SK-N-SH treated with all-trans-retinoic acid at 6 μM for 48 hours (cell line): Measurements from ENCODE around the gene SEC61B.

ENCODE experiments used
- ATAC-seq: fragments of 200-7000 bp; cut with Tn5 transposase; 3 replicates; pipeline ENCODE4 v1.9.1; 2020; ENCODE audit warnings: mild to moderate bottlenecking, moderate library complexity
- ARNTL ChIP-seq: fragments of 450-650 bp; formaldehyde crosslinking; IDR thresholded peaks from 2 replicates; pipeline ENCODE4 v1.5.0; 2020; ENCODE audit warnings: low read depth, mild to moderate bottlenecking, moderate library complexity, borderline replicate concordance
- BACH2 ChIP-seq: fragments of 250-450 bp; sonication (Bioruptor Pico); IDR thresholded peaks from 2 replicates; pipeline ENCODE4 v1.9.0; 2021; ENCODE audit warnings: mild to moderate bottlenecking, borderline replicate concordance
- CREB5 ChIP-seq: fragments of 250-450 bp; sonication (Bioruptor Pico); IDR thresholded peaks from 2 replicates; pipeline ENCODE4 v1.5.1; 2020; ENCODE audit warnings: low read depth, mild to moderate bottlenecking, moderate library complexity
- CSDC2 ChIP-seq: fragments of 250-450 bp; sonication (Bioruptor Pico); IDR thresholded peaks from 2 replicates; pipeline ENCODE4 v1.5.0; 2020; ENCODE audit warnings: mild to moderate bottlenecking, moderate library complexity
- ESRRG ChIP-seq: fragments of 250-450 bp; sonication (Bioruptor Pico); IDR thresholded peaks from 2 replicates; pipeline ENCODE4 v1.6.1; 2021; ENCODE audit warnings: mild to moderate bottlenecking
- ISL1 ChIP-seq: fragments of 250-450 bp; sonication (Bioruptor Pico); IDR thresholded peaks from 2 replicates; pipeline ENCODE4 v2.1.2; 2022; ENCODE audit warnings: mild to moderate bottlenecking, moderate library complexity
- OSR1 ChIP-seq: fragments of 250-450 bp; sonication (Bioruptor Pico); IDR thresholded peaks from 2 replicates; pipeline ENCODE4 v1.8.0; 2022; ENCODE audit warnings: moderate library complexity, mild to moderate bottlenecking, inconsistent platforms
- PATZ1 ChIP-seq: fragments of 250-450 bp; sonication (Bioruptor Pico); IDR thresholded peaks from 2 replicates; pipeline ENCODE4 v1.8.0; 2020; ENCODE audit warnings: mild to moderate bottlenecking, moderate library complexity, borderline replicate concordance
- PPARA ChIP-seq: fragments of 250-450 bp; sonication (Bioruptor Pico); IDR thresholded peaks from 2 replicates; pipeline ENCODE4 v1.5.0; 2020; ENCODE audit warnings: mild to moderate bottlenecking, borderline replicate concordance
- SNAI2 ChIP-seq: fragments of 250-450 bp; sonication (Bioruptor Pico); IDR thresholded peaks from 2 replicates; pipeline ENCODE4 v1.5.0; 2020; ENCODE audit warnings: mild to moderate bottlenecking, moderate library complexity
- TCF4 ChIP-seq: fragments of 250-450 bp; sonication (Bioruptor Pico); IDR thresholded peaks from 2 replicates; pipeline ENCODE4 v1.8.0; 2021; ENCODE audit warnings: mild to moderate bottlenecking, moderate library complexity, borderline replicate concordance
- TOX ChIP-seq: fragments of 250-450 bp; sonication (Bioruptor Pico); IDR thresholded peaks from 2 replicates; pipeline ENCODE4 v1.8.0; 2021; ENCODE audit warnings: mild to moderate bottlenecking, moderate library complexity, borderline replicate concordance
- ZC3H10 ChIP-seq: fragments of 250-450 bp; sonication (Bioruptor Pico); IDR thresholded peaks from 2 replicates; pipeline ENCODE4 v1.5.1; 2021; ENCODE audit warnings: mild to moderate bottlenecking, moderate library complexity
- ZFP3 ChIP-seq: fragments of 250-450 bp; sonication (Bioruptor Pico); IDR thresholded peaks from 2 replicates; pipeline ENCODE4 v1.5.0; 2020; ENCODE audit warnings: mild to moderate bottlenecking, moderate library complexity
- ZNF565 ChIP-seq: fragments of 450-650 bp; formaldehyde crosslinking; conservative IDR thresholded peaks from 2 replicates; pipeline ENCODE4 v1.5.0; 2020; ENCODE audit warnings: low read depth, mild to moderate bottlenecking, moderate library complexity
- ZNF70 ChIP-seq: fragments of 450-650 bp; formaldehyde crosslinking; IDR thresholded peaks from 2 replicates; pipeline ENCODE4 v1.5.0; 2020; ENCODE audit warnings: mild to moderate bottlenecking, moderate library complexity
- TF ChIP-seq, protein P1 (sequence below): fragments of 250-450 bp; sonication (Bioruptor Pico); IDR thresholded peaks from 2 replicates; pipeline ENCODE4 v1.5.0; 2020; ENCODE audit warnings: mild to moderate bottlenecking, moderate library complexity
- TF ChIP-seq, protein P2 (sequence below): fragments of 250-450 bp; sonication (Bioruptor Pico); IDR thresholded peaks from 2 replicates; pipeline ENCODE4 v1.8.0; 2021; ENCODE audit warnings: low read depth, mild to moderate bottlenecking, moderate library complexity, borderline replicate concordance
- TF ChIP-seq, protein P3 (sequence below): fragments of 250-450 bp; sonication (Bioruptor Pico); IDR thresholded peaks from 2 replicates; pipeline ENCODE4 v1.5.1; 2021; ENCODE audit warnings: mild to moderate bottlenecking, moderate library complexity

SEC61B gene

DNA sequence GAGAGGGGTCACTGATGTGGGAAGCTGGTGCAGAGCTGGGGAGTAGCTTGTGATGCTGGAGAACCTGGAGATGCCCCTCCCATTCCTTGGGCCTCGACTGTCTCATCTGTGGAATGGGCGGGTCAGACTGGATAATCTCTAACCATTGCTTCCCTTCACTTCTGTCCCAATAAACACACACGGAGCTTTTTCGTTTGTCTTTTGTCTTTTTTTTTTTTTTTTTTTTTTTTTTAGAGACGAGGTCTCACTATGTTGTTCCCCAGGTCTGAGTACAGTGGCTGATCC, 36.8 kb upstream of the SEC61B start:
- no peak for TF ChIP-seq ZNF70 (CRISPR knock-in tag)
- TF ChIP-seq ZC3H10 (CRISPR knock-in tag), result no peak
- TF ChIP-seq PATZ1 (CRISPR knock-in tag), result no peak
- TF ChIP-seq TOX, result no peak
- TF ChIP-seq ARNTL (CRISPR knock-in tag), result no peak

DNA sequence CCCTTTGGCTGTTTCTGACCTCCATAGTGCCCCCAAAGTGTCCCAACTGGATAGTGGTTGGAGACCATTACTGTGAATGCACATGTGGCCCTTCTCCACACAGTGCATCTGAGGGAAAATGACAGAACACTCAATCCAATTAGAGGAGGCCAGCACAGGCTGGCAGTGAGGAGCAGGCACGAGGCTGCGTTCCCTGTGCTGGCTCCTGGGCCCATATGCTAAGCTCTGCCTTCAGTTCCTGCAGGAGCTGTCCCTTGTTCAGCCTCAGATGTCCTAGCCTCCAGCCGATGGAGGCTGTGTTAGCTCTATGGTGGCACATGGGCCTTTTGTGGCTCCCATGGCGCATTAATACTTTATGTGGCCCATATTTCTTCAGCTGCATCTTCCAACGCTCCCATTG, 36.1 kb upstream of the SEC61B start:
- TF ChIP-seq ESRRG (no peak), TOX (no peak), TCF4 (CRISPR knock-in tag) (no peak), BACH2 (CRISPR knock-in tag) (no peak), ZC3H10 (CRISPR knock-in tag) (no peak), CREB5 (no peak), ZFP3 (CRISPR knock-in tag) (no peak), OSR1 (no peak), PPARA (CRISPR knock-in tag) (no peak), ZNF70 (CRISPR knock-in tag) (no peak), PATZ1 (CRISPR knock-in tag) (no peak)
- TF ChIP-seq, protein P1, sequence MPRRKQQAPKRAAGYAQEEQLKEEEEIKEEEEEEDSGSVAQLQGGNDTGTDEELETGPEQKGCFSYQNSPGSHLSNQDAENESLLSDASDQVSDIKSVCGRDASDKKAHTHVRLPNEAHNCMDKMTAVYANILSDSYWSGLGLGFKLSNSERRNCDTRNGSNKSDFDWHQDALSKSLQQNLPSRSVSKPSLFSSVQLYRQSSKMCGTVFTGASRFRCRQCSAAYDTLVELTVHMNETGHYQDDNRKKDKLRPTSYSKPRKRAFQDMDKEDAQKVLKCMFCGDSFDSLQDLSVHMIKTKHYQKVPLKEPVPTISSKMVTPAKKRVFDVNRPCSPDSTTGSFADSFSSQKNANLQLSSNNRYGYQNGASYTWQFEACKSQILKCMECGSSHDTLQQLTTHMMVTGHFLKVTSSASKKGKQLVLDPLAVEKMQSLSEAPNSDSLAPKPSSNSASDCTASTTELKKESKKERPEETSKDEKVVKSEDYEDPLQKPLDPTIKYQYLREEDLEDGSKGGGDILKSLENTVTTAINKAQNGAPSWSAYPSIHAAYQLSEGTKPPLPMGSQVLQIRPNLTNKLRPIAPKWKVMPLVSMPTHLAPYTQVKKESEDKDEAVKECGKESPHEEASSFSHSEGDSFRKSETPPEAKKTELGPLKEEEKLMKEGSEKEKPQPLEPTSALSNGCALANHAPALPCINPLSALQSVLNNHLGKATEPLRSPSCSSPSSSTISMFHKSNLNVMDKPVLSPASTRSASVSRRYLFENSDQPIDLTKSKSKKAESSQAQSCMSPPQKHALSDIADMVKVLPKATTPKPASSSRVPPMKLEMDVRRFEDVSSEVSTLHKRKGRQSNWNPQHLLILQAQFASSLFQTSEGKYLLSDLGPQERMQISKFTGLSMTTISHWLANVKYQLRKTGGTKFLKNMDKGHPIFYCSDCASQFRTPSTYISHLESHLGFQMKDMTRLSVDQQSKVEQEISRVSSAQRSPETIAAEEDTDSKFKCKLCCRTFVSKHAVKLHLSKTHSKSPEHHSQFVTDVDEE (CRISPR knock-in tag), result no peak
- TF ChIP-seq, protein P2, sequence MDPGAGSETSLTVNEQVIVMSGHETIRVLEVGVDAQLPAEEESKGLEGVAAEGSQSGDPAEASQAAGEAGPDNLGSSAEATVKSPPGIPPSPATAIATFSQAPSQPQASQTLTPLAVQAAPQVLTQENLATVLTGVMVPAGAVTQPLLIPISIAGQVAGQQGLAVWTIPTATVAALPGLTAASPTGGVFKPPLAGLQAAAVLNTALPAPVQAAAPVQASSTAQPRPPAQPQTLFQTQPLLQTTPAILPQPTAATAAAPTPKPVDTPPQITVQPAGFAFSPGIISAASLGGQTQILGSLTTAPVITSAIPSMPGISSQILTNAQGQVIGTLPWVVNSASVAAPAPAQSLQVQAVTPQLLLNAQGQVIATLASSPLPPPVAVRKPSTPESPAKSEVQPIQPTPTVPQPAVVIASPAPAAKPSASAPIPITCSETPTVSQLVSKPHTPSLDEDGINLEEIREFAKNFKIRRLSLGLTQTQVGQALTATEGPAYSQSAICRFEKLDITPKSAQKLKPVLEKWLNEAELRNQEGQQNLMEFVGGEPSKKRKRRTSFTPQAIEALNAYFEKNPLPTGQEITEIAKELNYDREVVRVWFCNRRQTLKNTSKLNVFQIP (CRISPR knock-in tag), result no peak

More for the DNA sequence above, 36.8 kb upstream of the SEC61B start:
- ATAC-seq, result no peak

DNA sequence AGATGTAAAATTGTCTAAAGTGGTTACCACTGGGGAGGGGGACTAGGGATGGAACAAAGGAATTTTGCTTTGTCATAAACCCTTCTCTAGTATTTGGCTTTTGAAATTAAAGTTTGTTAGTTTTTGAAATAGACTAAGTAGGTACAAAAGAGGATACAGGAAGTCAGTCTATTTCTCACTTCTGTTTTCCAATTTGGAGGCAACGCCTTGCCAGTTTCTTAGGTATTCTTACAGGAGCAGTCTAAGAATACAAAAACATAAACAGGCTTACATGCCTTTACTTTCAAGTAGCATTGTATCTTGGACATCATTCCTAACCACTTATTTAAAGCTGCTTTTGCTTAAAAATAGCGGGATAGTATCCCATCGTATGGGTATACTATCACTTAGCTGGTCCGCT, 34.8 kb upstream of the SEC61B start:
- ATAC-seq, result no peak
- TF ChIP-seq TCF4 (CRISPR knock-in tag), result no peak
- TF ChIP-seq, protein P1 (CRISPR knock-in tag), result no peak
- no peak for TF ChIP-seq CREB5
- no peak for TF ChIP-seq ARNTL (CRISPR knock-in tag)
- TF ChIP-seq SNAI2 (CRISPR knock-in tag), result no peak
- TF ChIP-seq, protein P3, sequence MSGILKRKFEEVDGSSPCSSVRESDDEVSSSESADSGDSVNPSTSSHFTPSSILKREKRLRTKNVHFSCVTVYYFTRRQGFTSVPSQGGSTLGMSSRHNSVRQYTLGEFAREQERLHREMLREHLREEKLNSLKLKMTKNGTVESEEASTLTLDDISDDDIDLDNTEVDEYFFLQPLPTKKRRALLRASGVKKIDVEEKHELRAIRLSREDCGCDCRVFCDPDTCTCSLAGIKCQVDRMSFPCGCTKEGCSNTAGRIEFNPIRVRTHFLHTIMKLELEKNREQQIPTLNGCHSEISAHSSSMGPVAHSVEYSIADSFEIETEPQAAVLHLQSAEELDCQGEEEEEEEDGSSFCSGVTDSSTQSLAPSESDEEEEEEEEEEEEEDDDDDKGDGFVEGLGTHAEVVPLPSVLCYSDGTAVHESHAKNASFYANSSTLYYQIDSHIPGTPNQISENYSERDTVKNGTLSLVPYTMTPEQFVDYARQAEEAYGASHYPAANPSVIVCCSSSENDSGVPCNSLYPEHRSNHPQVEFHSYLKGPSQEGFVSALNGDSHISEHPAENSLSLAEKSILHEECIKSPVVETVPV (CRISPR knock-in tag), result no peak
- no peak for TF ChIP-seq OSR1
- TF ChIP-seq, protein P2 (CRISPR knock-in tag), result no peak
- no peak for TF ChIP-seq ESRRG
- TF ChIP-seq ZNF565 (CRISPR knock-in tag), result no peak
- no peak for TF ChIP-seq CSDC2 (CRISPR knock-in tag)
- TF ChIP-seq ISL1 (CRISPR knock-in tag), result no peak
- TF ChIP-seq ZC3H10 (CRISPR knock-in tag), result no peak
- TF ChIP-seq TOX, result no peak
- no peak for TF ChIP-seq PPARA (CRISPR knock-in tag)

More for the DNA sequence above, 36.1 kb upstream of the SEC61B start:
- no peak for ATAC-seq
